ENCODE measurements around the gene NKAIN4.
A peak's percentile ranks its signal among the peaks of the same experiment; 100 is the strongest.

The NKAIN4 gene

DNA sequence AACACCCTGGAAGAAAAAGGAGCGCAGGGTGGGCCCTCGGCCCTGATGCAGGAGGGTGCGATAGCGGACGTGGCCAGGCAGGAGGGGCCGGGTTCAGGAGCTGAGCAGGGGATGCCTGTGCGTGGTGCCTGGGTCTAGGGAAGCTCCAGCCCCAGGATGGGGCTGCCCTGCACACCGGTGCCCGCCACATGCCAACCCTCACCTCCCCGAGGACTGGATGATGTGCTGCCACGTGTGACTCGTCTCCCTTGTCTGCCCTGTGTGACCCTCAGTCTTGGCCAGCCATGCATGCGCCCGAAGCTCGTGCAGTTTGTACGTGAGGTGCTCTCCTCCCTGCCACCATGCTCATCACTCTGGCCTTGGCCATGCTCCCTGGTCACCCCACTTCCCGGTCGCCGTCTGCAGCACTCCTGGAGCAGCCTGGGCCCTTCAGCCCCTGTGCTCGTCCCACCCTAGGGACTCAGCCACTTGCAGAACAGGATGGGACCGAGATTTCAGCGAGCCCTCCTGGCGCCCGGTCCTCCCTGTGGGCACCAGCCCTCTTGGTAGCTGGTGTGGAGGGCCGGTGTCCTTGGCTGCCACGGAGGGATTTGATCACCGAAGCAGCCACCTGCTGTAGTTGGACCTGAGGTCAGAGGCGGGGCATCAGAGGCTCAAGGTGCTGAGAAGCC, 34.5 kb upstream of the NKAIN4 start:
- Histone ChIP-seq H3K9ac (ENCODE audit: insufficient read length, low read depth) (no peak overlapping the region), H3K36me3 (ENCODE audit: insufficient read depth, insufficient read length, low read length) (peaks cover 85% of the 10 kb centered on the region), H3K4me3 (ENCODE audit: insufficient read length, low read depth) (no peak overlapping the region), H3K4me1 (ENCODE audit: insufficient read depth, insufficient read length) (peaks cover 25% of the 10 kb centered on the region), H3K9me3 (ENCODE audit: insufficient read depth, low read length) (no peaks in the 10 kb centered on the region), H3K27me3 (ENCODE audit: insufficient read depth, insufficient read length) (no peaks in the 10 kb centered on the region)
- DNase-seq (ENCODE audit: low read depth, low spot score): no peak
- TF ChIP-seq ZNF274 (IDR thresholded peaks at IDR 0.05; ENCODE audit: low read depth, low read length): no peak
- no peak for TF ChIP-seq SUZ12 (IDR thresholded peaks at IDR 0.05; ENCODE audit: extremely low read depth, insufficient read depth, insufficient read length)
- TF ChIP-seq YY1 (IDR thresholded peaks at IDR 0.05; ENCODE audit: insufficient read depth, insufficient read length): no peak

DNA sequence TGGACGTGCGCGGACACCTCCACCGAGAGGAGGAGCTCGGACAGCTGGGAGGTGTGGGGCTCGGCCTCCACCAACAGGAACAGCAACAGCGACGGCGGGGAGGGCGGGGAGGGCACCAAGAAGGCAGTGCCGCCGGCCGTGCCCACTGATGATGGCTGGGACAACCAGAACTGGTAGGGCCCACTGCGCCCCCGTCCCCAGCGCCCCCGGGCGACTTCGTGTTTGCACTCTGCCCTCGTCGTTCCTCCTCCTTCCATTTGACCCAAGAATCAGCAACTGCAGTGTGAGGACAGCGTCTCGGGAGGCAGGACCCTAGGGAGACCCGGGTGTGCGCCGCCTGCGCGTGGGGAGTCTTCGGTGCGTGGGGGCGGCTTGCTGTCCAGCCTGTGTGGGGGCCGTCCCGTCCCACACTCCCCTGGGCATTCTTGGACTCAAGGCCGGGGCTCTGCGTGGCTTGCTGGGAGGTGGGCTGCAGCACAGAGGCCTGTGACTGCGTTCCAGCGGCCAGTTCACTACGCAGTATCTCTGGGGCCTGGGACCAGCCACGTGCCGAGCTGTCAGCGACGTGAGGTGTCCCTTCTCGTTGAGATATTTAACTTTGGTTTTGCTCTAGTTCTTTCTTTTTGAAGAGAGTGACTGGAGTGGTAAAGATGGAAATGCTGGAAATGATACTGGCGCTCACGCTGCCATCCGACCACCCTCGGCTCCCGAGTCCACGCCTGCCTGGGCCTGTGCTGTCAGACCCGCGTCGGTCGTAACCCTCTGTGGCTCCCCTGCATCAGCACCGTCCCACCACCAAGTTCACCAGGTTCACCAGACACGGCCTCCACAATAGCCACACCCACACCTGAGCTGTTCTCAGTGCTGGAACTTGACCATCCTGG, 33.7 kb upstream of the NKAIN4 start:
- H3K4me3 ChIP-seq (ENCODE audit: insufficient read length, low read depth): no peak overlapping the region
- peaks cover 21% of the 10 kb centered on the region for H3K4me1 ChIP-seq (ENCODE audit: insufficient read depth, insufficient read length)
- no peak for DNase-seq (ENCODE audit: low read depth, low spot score)
- H3K36me3 ChIP-seq (ENCODE audit: insufficient read depth, insufficient read length, low read length): peaks cover 93% of the 10 kb centered on the region
- H3K27me3 ChIP-seq (ENCODE audit: insufficient read depth, insufficient read length): no peaks in the 10 kb centered on the region
- no peak for TF ChIP-seq ZNF274 (IDR thresholded peaks at IDR 0.05; ENCODE audit: low read depth, low read length)
- TF ChIP-seq SUZ12 (IDR thresholded peaks at IDR 0.05; ENCODE audit: extremely low read depth, insufficient read depth, insufficient read length): no peak
- no peak for TF ChIP-seq YY1 (IDR thresholded peaks at IDR 0.05; ENCODE audit: insufficient read depth, insufficient read length)
- H3K9ac ChIP-seq (ENCODE audit: insufficient read length, low read depth): no peak overlapping the region
- H3K9me3 ChIP-seq (ENCODE audit: insufficient read depth, low read length): no peaks in the 10 kb centered on the region

DNA sequence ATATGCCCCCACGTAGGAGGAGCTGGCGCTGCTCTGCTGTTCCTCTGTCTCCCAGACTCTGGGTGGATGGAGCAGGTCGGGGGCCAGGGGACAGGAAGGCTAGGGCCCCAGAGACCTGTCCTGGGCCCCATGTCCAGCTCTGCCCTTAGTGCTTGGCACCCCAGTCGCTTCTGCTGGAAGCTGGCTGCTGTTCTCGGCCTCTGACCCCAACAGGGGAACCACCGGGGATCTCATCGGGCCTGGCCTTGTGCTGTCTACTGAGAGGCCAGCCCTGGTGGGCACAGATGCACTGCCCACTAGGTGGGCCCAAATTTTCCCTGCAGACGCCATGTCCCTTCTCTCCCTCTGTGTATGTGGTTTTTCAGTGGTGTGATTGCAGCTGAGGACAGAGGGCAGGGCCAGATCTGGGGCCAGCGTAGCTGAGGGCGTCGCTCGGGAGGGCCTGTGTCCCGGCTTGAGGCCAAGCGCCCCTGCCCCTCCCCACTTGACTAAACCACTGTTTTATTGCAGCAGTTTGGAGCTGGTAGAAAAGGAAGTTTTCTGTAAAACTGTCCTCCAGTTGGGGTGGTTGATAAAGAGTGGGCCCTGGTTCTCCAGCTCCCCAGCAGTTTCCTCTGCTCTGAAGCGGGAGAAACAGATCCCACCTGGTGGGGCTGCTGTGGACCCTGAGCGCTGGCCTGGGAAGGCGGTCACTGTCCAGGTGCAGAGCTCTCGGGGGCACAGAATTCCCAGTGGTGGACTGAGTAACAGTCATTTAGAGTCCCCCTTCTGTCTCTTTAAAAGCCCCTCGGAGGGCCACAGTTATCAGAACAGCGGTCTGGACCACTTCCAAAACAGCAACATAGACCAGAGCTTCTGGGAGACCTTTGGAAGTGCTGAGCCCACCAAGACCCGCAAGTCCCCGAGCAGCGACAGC, 32.8 kb upstream of the NKAIN4 start:
- Histone ChIP-seq H3K27me3 (ENCODE audit: insufficient read depth, insufficient read length) (no peaks in the 10 kb centered on the region), H3K9me3 (ENCODE audit: insufficient read depth, low read length) (no peaks in the 10 kb centered on the region), H3K36me3 (ENCODE audit: insufficient read depth, insufficient read length, low read length) (peaks cover 97% of the 10 kb centered on the region), H3K9ac (ENCODE audit: insufficient read length, low read depth) (peak overlapping the region; percentile 10), H3K4me1 (ENCODE audit: insufficient read depth, insufficient read length) (peaks cover 21% of the 10 kb centered on the region), H3K4me3 (ENCODE audit: insufficient read length, low read depth) (no peak overlapping the region)
- no peak for TF ChIP-seq YY1 (IDR thresholded peaks at IDR 0.05; ENCODE audit: insufficient read depth, insufficient read length)
- TF ChIP-seq ZNF274 (IDR thresholded peaks at IDR 0.05; ENCODE audit: low read depth, low read length): no peak
- TF ChIP-seq SUZ12 (IDR thresholded peaks at IDR 0.05; ENCODE audit: extremely low read depth, insufficient read depth, insufficient read length): no peak
- DNase-seq (ENCODE audit: low read depth, low spot score): no peak

- no peak overlapping the region for H3K9ac ChIP-seq (ENCODE audit: insufficient read length, low read depth)
- peaks cover 99% of the 10 kb centered on the region for H3K36me3 ChIP-seq (ENCODE audit: insufficient read depth, insufficient read length, low read length)
- H3K27me3 ChIP-seq (ENCODE audit: insufficient read depth, insufficient read length): no peaks in the 10 kb centered on the region
These were observed 31.7 kb upstream of the NKAIN4 start for GRCh38 chr20:63285636-63286615.

DNA sequence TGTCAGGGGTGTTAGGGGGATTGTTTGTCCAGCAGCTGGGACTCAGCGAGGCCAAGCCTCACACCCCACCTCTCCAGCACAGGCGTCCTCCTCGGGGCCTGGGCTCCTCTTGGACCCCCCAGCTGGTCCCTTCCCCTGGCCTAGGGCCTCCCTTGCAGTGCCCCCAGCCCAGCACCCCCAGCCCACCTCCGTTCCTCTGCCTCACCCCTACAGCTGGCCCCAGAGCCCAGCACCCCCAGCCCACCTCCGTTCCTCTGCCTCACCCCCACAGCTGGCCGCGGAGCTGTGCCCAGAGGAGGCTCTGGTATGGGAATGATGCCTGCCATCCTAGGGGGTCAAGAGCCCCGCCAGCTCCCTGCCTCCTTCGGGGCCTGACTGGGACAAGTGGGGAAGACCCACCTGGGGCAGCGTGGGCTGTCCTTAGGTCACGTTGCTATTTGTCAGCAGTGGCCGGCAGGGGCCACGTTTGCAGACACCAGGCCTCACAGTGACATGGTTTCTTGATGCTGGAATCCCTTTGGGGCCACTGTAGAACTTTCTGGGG, 30.8 kb upstream of the NKAIN4 start:
- H3K9me3 ChIP-seq (ENCODE audit: insufficient read depth, low read length): no peaks in the 10 kb centered on the region
- no peaks in the 10 kb centered on the region for H3K27me3 ChIP-seq (ENCODE audit: insufficient read depth, insufficient read length)
- peaks cover 7% of the 10 kb centered on the region for H3K4me1 ChIP-seq (ENCODE audit: insufficient read depth, insufficient read length)
- H3K9ac ChIP-seq (ENCODE audit: insufficient read length, low read depth): no peak overlapping the region
- no peak for DNase-seq (ENCODE audit: low read depth, low spot score)
- TF ChIP-seq YY1 (IDR thresholded peaks at IDR 0.05; ENCODE audit: insufficient read depth, insufficient read length) (no peak), SUZ12 (IDR thresholded peaks at IDR 0.05; ENCODE audit: extremely low read depth, insufficient read depth, insufficient read length) (no peak), ZNF274 (IDR thresholded peaks at IDR 0.05; ENCODE audit: low read depth, low read length) (no peak)
- no peak overlapping the region for H3K4me3 ChIP-seq (ENCODE audit: insufficient read length, low read depth)
- peaks cover 99% of the 10 kb centered on the region for H3K36me3 ChIP-seq (ENCODE audit: insufficient read depth, insufficient read length, low read length)

More at GRCh38 chr20:63285636-63286615, 31.7 kb upstream of the NKAIN4 start:
- Histone ChIP-seq H3K4me3 (ENCODE audit: insufficient read length, low read depth) (no peak overlapping the region), H3K9me3 (ENCODE audit: insufficient read depth, low read length) (no peaks in the 10 kb centered on the region), H3K4me1 (ENCODE audit: insufficient read depth, insufficient read length) (peaks cover 15% of the 10 kb centered on the region)
- DNase-seq (ENCODE audit: low read depth, low spot score): no peak
- TF ChIP-seq SUZ12 (IDR thresholded peaks at IDR 0.05; ENCODE audit: extremely low read depth, insufficient read depth, insufficient read length) (no peak), ZNF274 (IDR thresholded peaks at IDR 0.05; ENCODE audit: low read depth, low read length) (no peak), YY1 (IDR thresholded peaks at IDR 0.05; ENCODE audit: insufficient read depth, insufficient read length) (no peak)

GRCh38 chr20:63284544-63284949, 30.3 kb upstream of the NKAIN4 start:
- no peak for TF ChIP-seq SUZ12 (IDR thresholded peaks at IDR 0.05; ENCODE audit: extremely low read depth, insufficient read depth, insufficient read length)
- TF ChIP-seq ZNF274 (IDR thresholded peaks at IDR 0.05; ENCODE audit: low read depth, low read length): no peak
- TF ChIP-seq YY1 (IDR thresholded peaks at IDR 0.05; ENCODE audit: insufficient read depth, insufficient read length): no peak
- Histone ChIP-seq H3K9me3 (ENCODE audit: insufficient read depth, low read length) (no peaks in the 10 kb centered on the region), H3K27me3 (ENCODE audit: insufficient read depth, insufficient read length) (no peaks in the 10 kb centered on the region), H3K36me3 (ENCODE audit: insufficient read depth, insufficient read length, low read length) (peaks cover 98% of the 10 kb centered on the region), H3K9ac (ENCODE audit: insufficient read length, low read depth) (no peak overlapping the region), H3K4me3 (ENCODE audit: insufficient read length, low read depth) (no peak overlapping the region), H3K4me1 (ENCODE audit: insufficient read depth, insufficient read length) (peaks cover 6% of the 10 kb centered on the region)
- no peak for DNase-seq (ENCODE audit: low read depth, low spot score)

Measured in NT2/D1 (cell line).